IMR-90 (cell line): ENCODE data around the gene AVP.

Experiments
- BHLHE40 ChIP-seq: fragments of 150-350 bp; IDR thresholded peaks from 2 replicates; pipeline ENCODE4 v1.6.1; 2016; ENCODE audit warnings: mild to moderate bottlenecking, low read depth, low read length
- CEBPB ChIP-seq: IDR thresholded peaks from 2 replicates; pipeline ENCODE4 v1.6.1; 2012; ENCODE audit warnings: low read depth, low read length, improper control_type of control experiment
- CHD1 ChIP-seq: IDR thresholded peaks from 2 replicates; pipeline ENCODE4 v1.6.1; 2012; ENCODE audit warnings: low read depth, low read length, improper control_type of control experiment
- FOS ChIP-seq: fragments of 150-350 bp; IDR thresholded peaks from 2 replicates; pipeline ENCODE4 v1.6.1; 2016; ENCODE audit warnings: low read depth, low read length
- MAFK ChIP-seq: IDR thresholded peaks from 2 replicates; pipeline ENCODE4 v1.6.1; 2012; ENCODE audit warnings: low read depth, low read length, improper control_type of control experiment
- POLR2A ChIP-seq: IDR thresholded peaks from 2 replicates; pipeline ENCODE4 v1.6.1; 2012; ENCODE audit warnings: mild to moderate bottlenecking, low read depth, low read length
- RAD21 ChIP-seq: IDR thresholded peaks from 2 replicates; pipeline ENCODE4 v1.6.1; 2012; ENCODE audit warnings: low read length, improper control_type of control experiment
- RCOR1 ChIP-seq: IDR thresholded peaks from 2 replicates; pipeline ENCODE4 v1.6.1; 2012; ENCODE audit warnings: mild to moderate bottlenecking, low read length, improper control_type of control experiment; ENCODE audit not compliant: insufficient replicate concordance
- RFX5 ChIP-seq: IDR thresholded peaks from 2 replicates; pipeline ENCODE4 v1.8.0; 2012; ENCODE audit warnings: low read depth, mild to moderate bottlenecking, low read length, moderate library complexity
- SMC3 ChIP-seq: fragments of 150-350 bp; IDR thresholded peaks from 2 replicates; pipeline ENCODE4 v1.6.1; 2016; ENCODE audit warnings: low read depth, mild to moderate bottlenecking, antibody characterized with exemption, low read length, moderate library complexity
- TF ChIP-seq, protein P1 (sequence below): conservative IDR thresholded peaks from 2 replicates; pipeline ENCODE4 v1.5.1; 2012; ENCODE audit warnings: mild to moderate bottlenecking, low read depth, low read length, improper control_type of control experiment
- TF ChIP-seq, protein P2 (sequence below): fragments of 150-350 bp; IDR thresholded peaks from 2 replicates; pipeline ENCODE4 v1.6.1; 2016; ENCODE audit warnings: low read depth, mild to moderate bottlenecking, low read length, moderate library complexity, borderline replicate concordance
- TF ChIP-seq, protein P3 (sequence below): fragments of 150-350 bp; IDR thresholded peaks from 2 replicates; pipeline ENCODE4 v1.6.1; 2017; ENCODE audit warnings: mild to moderate bottlenecking, antibody characterized with exemption, low read length, low read depth

DNA sequence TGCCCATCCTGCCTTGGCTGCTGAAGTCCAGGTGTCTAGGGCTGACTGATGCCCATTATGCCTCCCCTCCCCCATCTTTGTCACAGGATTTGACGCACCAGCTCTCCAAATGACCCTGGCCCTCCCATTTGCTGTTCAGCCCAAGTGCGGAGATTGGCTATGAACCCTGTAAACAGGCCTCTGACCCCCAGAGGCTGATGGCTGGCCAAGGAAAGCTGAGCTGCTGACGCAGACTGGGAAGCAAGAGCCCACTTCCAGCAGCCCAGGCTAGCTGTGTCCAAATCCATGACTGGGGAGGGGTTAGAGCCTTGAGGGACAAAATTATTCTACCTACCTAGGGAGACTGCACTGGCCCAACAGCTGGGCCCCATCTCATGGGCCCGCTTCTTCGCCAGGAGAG lies 41.9 kb downstream of the AVP start:
- TF ChIP-seq, protein P1, sequence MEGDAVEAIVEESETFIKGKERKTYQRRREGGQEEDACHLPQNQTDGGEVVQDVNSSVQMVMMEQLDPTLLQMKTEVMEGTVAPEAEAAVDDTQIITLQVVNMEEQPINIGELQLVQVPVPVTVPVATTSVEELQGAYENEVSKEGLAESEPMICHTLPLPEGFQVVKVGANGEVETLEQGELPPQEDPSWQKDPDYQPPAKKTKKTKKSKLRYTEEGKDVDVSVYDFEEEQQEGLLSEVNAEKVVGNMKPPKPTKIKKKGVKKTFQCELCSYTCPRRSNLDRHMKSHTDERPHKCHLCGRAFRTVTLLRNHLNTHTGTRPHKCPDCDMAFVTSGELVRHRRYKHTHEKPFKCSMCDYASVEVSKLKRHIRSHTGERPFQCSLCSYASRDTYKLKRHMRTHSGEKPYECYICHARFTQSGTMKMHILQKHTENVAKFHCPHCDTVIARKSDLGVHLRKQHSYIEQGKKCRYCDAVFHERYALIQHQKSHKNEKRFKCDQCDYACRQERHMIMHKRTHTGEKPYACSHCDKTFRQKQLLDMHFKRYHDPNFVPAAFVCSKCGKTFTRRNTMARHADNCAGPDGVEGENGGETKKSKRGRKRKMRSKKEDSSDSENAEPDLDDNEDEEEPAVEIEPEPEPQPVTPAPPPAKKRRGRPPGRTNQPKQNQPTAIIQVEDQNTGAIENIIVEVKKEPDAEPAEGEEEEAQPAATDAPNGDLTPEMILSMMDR, result no peak
- TF ChIP-seq RFX5 (no peak), POLR2A (no peak), RAD21 (no peak), CHD1 (no peak), SMC3 (no peak), CEBPB (no peak), FOS (no peak), MAFK (no peak), BHLHE40 (no peak), RCOR1 (no peak)
- TF ChIP-seq, protein P2, sequence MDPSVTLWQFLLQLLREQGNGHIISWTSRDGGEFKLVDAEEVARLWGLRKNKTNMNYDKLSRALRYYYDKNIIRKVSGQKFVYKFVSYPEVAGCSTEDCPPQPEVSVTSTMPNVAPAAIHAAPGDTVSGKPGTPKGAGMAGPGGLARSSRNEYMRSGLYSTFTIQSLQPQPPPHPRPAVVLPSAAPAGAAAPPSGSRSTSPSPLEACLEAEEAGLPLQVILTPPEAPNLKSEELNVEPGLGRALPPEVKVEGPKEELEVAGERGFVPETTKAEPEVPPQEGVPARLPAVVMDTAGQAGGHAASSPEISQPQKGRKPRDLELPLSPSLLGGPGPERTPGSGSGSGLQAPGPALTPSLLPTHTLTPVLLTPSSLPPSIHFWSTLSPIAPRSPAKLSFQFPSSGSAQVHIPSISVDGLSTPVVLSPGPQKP, result no peak
- TF ChIP-seq, protein P3, sequence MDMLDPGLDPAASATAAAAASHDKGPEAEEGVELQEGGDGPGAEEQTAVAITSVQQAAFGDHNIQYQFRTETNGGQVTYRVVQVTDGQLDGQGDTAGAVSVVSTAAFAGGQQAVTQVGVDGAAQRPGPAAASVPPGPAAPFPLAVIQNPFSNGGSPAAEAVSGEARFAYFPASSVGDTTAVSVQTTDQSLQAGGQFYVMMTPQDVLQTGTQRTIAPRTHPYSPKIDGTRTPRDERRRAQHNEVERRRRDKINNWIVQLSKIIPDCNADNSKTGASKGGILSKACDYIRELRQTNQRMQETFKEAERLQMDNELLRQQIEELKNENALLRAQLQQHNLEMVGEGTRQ, result no peak
